ENCODE data around the gene MAPKBP1.

DNA sequence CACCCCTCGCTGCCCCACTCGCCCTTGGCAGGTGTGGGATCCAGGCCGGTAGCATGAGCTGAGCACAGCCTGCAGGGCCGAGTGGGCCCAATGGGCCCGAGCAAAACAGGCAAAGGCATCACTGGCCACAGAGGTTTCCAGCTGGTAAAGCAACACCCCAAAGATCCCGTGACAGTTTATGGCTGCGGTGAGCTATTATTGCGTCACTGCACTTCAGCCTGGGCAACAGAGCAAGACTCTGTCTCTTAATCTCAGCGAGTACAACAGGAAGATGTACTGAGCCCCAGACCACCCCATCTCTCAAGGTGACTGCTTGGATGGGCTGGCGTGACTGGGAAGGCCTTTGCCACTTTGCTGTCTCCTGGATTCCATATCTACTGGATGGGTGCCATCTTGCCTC is 57.9 kb downstream of the MAPKBP1 start:
- TF ChIP-seq, protein P1, sequence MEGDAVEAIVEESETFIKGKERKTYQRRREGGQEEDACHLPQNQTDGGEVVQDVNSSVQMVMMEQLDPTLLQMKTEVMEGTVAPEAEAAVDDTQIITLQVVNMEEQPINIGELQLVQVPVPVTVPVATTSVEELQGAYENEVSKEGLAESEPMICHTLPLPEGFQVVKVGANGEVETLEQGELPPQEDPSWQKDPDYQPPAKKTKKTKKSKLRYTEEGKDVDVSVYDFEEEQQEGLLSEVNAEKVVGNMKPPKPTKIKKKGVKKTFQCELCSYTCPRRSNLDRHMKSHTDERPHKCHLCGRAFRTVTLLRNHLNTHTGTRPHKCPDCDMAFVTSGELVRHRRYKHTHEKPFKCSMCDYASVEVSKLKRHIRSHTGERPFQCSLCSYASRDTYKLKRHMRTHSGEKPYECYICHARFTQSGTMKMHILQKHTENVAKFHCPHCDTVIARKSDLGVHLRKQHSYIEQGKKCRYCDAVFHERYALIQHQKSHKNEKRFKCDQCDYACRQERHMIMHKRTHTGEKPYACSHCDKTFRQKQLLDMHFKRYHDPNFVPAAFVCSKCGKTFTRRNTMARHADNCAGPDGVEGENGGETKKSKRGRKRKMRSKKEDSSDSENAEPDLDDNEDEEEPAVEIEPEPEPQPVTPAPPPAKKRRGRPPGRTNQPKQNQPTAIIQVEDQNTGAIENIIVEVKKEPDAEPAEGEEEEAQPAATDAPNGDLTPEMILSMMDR (IDR thresholded peaks at IDR 0.05), result no peak
- no peak for TF ChIP-seq EP300 (IDR thresholded peaks at IDR 0.05)
- TF ChIP-seq POLR2A (IDR thresholded peaks at IDR 0.05), result no peak
